Urothelium cell line (cell line): Measurements from ENCODE around the gene PAQR5.
"Not testable (repeated sequence)": the region's sequence is repeated elsewhere in the genome, so short reads cannot be mapped to it uniquely, and the experiment has no call there.

ENCODE experiments used
- DNase-seq: peaks from one replicate; pipeline ENCODE4 v3.0.0; 2011; ENCODE audit warnings: low spot score, mixed read lengths
- FAIRE-seq: peaks from 2 replicates; lab custom pipeline; 2011; peaks lifted over from hg19 to GRCh38; lab: Jason Lieb, UNC

PAQR5 gene

DNA sequence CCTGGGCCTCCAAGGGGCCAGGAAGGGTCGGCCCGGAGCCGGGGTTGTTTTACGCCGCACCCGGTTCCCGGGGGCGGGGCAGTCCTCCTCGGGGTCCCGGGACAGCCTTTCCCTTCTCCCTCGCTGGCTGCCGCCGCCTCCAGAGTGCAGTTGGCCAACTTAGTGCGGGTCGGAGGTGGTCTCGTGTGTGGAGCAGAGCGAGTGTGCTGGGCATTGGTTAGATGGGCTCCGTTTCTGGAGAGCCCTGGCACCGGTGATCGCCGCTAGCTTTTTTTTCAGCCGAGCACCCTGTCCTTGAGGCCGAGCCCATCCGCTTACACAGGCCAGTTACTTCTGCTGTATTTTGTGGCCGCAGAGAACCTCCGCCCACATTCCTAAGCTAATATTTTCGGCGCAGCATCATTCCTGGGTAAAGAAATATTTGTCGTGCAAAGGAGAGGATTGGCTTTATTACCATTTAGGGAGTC lies 116.0 kb downstream of the PAQR5 start:
- DNase-seq: peak; percentile 86
- FAIRE-seq: no peak

DNA sequence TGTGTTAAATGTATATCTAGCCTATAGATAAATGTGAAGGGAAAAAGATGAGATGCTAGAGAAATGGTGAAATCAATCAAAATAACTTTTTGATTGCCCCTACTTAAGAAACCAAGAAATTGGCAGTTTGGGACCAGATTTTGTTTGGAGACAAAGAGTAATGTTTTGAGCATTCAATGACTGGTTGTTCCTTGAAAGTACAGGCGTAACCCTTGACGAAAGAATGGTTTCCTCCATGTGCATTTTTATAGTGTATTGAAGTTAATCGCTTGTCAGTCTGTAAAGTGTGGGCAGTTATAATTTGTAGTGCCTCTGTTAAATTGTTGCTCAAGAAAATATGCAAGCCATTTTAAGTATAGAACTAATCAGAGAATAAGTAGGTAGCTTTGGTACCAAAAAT lies 116.7 kb downstream of the PAQR5 start:
- DNase-seq: no peak
- no peak for FAIRE-seq

DNA sequence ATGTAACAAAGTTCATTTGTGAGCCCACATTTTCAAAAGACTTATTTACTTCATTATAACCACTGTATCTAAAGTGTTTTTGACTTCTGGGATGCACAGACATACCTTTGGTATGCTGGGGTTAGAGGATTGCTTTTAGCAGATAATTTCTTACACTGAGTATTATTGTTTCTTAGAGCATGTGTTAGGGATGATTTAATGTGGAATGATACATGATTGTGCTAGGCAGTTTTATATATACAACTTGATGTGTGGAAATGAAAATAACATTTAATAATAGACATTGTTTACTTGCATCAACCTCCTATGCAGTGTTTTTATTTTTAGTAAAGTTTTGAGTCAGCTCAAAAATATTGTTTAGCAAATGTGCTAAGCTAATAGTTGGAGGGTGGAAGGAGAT lies 118.9 kb downstream of the PAQR5 start:
- no peak for FAIRE-seq
- DNase-seq: no peak

DNA sequence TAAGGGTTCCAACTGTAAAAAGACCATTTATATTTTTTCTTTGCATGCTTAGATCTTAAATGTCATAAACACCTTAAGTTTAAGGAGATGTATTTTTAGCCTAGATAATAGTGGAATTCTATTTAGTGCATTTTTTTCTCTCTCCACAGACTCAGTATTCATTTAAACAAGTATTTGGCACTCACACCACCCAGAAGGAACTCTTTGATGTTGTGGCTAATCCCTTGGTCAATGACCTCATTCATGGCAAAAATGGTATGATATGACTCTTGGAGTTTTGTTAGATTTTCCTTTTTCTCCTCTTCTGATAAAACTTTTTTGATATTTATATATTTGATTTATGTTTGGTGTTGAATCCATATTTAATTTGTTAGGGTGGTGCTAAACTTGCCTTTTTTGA lies 122.8 kb downstream of the PAQR5 start:
- no peak for DNase-seq
- FAIRE-seq: no peak

DNA sequence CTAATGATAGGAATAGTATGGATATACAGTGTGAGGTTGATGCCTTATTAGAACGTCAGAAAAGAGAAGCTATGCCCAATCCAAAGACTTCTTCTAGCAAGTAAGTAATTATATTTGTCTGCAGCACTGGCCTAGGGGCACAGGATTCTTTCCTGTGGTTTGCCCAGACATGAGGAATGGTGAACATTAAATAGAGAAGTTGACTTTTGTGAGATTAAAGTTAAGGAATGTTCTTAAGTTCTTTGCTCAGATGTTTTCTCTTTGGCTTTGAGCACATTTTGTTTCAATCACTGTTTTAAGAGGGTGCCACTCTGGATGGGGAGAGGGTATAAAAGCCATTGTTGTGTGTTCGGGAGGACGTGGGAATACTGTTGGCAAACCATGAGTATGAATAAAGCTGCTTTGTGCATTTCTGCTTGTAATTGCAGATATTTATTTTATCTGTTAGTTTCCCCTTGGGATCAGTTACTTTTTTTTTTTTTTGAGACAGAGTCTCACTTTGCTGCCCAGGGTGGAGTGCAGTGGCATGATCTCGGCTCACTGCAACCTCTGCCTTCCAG lies 123.7 kb downstream of the PAQR5 start:
- no peak for DNase-seq

DNA sequence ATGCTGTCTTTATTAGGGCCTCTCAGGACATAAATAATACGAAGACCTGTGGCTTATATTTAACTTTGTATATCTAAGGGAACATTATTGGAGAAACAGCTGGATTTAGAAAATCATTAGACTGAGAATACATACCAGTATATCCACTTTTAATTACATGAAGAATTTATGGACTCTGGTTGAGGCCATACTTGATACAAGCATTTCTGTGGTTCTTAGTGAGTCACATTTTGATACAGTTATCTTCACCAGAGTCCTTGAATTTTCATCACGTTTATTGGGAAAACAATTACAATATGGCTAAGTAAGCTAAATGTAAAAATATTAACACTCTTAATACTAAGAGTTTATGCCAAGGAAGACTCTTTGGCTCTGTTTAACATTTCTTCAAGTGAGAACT lies 125.3 kb downstream of the PAQR5 start:
- FAIRE-seq (no peak), DNase-seq (no peak)

More for the DNA sequence above, 123.7 kb downstream of the PAQR5 start:
- no peak for FAIRE-seq

DNA sequence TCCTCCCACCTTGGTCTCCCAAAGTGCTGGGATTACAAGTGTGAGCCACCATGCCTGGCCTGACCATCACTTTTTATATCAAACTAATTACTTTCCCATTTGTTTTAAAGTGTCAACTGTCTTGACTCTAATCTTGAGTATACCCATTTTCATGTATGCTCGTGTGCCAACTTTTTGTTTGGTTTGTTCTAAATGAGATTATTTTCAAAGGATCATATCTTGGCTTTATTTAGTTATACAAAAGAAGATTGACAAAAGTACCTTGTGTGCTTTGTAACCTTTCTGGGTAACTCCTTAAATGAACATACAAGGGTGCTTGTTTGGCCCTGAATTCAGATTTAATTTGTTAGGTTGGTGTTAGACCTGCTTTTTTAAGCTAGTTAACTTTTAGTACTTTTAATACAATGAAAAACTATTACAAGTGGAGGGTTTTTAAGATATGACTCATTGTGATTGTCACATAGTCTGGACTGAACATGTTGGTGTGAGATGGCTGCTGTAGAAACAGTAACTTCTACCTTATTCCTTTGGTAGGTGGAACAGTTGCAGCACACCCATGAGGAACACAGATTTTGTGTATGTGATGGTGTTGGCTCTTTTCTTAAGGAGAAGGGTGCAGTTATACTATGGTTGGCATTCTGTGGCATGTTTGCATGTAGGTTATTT lies 126.2 kb downstream of the PAQR5 start:
- no peak for DNase-seq

DNA sequence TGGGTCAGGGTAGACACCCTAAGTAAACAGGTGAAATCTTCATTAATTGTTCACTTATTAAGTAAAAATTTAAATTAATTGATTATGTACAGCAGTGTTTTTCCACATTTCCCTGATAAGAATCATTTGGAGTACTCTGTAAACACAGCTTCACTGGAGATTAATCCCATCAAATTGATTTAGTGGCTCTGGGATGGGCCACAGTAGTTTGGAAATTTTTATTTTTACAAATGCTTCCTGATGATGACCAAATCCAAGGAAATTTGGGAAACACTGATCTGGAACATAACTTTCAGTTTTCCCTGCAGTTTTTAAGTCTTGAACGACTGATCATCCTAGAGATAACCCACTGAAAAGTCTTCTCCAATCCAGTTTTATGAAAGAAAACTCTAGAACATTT lies 135.1 kb downstream of the PAQR5 start:
- FAIRE-seq (no peak), DNase-seq (no peak)

More for the DNA sequence above, 126.2 kb downstream of the PAQR5 start:
- FAIRE-seq: no peak

DNA sequence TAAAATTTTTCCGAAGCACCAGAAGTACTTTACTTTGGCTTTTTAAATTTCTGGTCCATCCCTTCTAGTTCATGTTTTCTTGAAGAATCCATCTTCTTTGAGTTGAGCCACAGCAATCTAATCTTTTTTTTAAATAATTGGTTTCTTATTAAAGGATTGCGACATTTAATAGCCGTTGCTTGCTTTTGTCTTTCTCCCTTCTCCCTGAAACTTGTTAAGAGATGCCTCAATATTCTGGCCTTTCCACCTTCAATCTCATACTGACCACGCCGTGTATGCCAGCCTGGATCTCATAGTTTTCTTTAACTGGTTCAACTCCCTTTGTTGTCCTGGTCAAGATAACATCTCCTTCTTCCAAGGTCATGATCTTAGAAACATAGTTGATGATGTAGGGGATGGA lies 135.5 kb downstream of the PAQR5 start:
- no peak for DNase-seq
- FAIRE-seq: no peak

DNA sequence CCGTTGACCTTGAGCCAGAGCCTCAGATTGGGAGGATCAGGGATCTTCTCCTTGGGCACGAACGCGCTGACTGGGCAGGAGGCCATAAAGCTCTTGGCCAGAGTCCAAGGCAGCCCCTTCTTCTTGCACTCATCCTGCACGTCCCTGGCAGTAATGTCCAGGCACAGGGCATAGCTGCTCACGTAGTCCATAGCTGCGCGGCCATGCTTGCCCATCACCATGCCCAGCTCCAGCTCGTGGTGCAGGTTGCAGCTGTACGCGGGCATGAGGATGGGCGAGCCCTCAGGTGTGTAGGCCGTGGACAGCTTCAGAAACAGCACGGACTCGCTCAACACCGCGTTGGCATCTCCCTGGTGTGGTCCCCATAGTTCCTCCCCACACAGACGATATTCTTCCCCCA lies 136.0 kb downstream of the PAQR5 start:
- no peak for FAIRE-seq
- no peak for DNase-seq

DNA sequence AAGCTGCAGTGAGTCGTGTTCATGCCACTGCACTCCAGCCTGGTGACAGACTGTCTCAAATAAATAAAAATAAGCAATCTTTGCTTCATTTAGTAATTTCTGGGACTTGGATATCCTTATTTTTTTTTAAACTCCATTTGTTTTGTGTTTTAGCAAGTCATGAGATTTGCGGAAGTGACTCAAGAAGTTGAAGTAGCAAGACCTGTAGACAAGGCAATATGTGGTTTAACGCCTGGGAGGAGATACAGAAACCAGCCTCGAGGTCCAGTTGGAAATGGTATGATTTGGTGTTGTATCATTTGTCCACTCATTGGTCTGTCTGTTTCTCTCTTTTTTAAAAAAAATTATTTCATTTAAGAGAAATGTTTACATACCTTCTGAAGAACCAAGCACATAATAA lies 137.3 kb downstream of the PAQR5 start:
- DNase-seq: no peak
- no peak for FAIRE-seq

DNA sequence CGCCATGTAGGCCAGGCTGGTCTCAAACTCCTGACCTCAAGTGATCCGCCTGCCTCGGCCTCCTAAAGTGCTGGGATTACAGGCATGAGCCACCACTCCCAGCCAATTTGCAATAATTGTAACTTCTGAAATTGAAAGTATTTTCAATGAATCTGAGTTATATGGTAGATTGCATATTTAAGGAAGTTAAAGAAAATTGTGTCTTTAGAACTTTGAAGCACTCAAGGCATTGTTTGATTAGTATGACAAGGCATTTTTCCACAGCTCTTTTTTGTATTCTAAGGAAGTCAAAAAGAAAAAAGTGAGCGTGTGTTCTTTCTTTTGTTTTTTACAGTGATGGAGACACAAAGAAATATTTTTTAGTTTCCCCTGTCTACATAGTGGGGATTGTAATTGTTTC lies 138.2 kb downstream of the PAQR5 start:
- FAIRE-seq: no peak
- no peak for DNase-seq

DNA sequence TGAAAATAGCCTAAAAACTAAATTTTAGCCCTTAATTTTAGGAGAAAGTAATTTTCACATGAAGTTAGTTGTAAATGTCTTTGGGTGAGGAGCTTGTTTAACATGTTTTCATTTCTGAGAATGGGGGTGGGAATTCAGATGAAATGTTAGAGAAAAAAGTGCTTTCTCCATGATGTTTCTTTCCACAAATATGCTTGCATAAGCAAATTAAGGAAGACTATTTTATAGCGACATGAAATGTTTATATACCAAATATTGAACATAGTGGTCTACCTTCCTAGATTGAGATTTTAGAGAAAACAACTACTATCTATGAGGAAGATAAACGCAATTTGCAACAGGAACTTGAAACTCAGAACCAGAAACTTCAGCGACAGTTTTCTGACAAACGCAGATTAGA lies 140.9 kb downstream of the PAQR5 start:
- no peak for DNase-seq
- no peak for FAIRE-seq

DNA sequence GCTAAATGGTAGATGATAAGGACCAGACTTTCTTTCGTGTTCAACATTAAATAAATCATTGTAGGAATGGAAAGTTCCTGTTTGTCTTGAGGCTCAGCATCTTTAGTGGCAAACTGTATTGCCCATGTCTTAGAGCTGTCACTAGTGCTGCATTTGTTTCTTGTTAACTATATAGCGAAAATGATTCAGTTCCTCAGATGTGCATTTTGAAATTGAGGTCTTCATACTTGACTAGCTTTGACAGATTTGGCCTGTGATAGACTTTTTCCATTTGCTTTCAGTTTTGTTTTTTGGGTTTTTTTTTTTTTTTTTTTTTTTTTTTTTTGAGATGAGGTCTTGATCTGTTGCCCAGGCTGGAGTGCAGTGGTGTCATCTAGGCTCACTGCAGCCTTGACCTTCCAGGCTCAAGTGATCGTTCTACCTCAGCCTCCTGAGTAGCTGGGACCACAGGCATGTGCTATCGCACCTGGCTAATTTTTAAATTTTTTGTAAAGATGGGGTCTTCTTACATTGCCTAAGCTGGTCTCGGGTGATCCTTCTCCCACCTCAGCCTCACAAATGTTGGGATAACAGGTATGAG lies 144.4 kb downstream of the PAQR5 start:
- no peak for DNase-seq
- no peak for FAIRE-seq

DNA sequence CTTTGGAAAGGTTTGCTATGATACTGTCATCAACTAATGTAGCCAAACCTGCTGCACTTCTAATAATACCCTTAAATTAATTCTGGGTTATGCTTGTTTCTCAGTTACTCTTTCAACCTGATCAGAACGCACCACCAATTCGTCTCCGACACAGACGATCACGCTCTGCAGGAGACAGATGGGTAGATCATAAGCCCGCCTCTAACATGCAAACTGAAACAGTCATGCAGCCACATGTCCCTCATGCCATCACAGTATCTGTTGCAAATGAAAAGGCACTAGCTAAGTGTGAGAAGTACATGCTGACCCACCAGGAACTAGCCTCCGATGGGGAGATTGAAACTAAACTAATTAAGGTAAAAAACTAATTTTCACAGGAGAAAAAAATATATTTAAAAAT lies 146.0 kb downstream of the PAQR5 start:
- DNase-seq (no peak), FAIRE-seq (no peak)

DNA sequence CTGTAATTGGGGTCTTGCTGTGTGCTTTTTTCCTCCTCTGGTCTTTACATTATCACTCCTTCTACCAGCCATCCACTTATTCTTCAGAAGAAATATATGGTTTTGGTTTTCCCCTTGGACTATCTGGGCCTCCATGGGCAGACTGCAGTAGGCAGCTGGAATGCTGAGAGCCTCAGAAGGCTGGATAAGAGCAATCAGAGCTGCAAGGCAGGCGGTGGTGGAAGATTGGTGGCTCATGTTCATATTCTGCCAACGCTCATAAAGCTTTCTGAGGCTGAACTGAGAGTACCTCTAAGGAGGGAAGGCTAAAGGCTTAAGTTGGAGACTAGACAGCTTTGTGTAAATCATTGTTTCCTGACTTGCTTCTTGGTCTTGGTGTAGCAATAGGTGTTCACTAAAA lies 148.2 kb downstream of the PAQR5 start:
- DNase-seq: no peak
- FAIRE-seq: no peak

DNA sequence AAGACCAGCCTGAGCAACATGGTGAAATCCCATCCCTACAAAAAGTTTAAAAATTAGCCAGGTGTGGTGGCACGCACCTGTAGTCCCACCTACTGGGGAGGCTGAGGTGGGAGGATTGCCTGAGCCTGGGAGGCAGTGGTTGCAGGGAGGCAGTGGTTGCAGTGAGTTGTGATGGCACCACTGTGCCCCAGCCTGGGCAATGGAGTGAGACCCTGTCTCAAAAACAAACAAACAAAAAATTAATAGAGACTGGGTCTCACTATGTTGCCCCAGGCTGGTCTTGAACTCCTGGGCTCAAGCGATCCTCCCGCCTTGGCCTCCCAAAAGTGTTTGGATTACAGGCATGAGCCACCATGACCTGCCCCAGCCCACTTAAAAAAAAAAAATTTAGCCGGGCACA lies 151.5 kb downstream of the PAQR5 start:
- FAIRE-seq: not testable (repeated sequence)

DNA sequence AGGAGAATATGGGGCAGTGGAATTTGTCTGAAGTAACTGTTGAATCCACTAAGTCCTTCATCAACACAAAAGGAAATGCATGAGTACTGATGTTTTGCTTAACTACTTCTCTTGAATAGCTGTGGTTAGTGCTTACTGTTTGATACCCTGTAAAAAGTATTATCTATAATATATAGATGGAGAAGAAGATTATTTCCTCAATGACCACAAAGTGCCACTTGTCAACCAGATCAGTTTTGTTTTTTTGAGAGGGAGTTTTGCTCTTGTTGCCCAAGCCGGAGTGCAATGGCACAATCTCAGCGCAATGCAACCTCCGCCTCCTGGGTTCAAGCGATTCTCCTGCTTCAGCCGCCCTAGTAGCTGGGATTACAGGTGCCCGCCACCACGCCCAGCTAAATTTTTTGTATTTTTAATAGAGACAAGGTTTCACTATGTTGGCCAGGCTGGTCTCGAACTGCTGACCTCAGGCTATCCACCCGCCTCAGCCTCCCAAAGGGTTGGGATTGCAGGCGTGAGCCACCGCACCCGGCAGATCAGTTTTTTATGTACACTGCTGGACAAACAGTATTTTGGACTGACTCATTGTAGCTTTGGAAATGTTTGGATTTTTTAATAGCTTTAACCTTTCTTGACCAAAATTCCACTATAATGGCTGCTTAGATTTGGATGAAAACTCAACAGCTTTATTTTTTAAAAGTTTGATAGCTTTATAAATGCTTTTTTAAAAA lies 152.4 kb downstream of the PAQR5 start:
- FAIRE-seq (no peak), DNase-seq (no peak)

More for the DNA sequence above, 151.5 kb downstream of the PAQR5 start:
- DNase-seq: not testable (repeated sequence)

DNA sequence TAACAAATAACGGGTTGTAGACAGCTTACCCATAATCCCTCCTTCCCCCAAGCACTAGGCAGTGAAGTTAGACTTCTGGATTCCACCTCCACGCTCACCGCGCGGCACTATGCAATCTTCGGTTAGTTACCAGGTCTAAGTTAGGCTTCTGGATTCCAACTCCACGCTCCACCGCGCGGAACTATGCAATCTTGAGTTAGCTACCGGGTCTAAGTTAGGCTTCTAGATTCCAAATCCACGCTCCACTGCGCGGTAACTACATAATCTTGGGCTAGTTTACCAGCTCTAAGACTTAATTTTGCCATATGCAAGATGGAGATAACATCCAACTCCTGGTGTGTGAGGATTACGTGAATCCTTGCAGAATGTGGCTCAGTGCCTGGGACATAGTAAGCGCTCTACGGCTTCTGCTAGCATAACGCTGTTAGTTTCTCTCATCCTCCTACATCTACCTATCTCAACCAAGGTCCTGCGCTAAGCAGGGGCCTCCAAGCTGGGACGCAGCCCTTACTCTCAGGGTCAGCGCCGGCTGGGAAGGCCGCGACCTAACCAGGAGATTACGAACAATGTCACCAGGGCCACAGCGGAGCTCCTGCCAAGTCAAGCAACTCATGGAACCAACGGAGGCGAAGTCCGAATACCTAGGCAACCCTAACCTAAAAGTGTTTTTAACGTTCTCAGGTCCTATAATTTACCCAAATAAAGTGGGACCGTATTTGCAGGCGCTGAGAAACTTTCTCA lies 153.4 kb downstream of the PAQR5 start:
- DNase-seq (no peak), FAIRE-seq (no peak)

DNA sequence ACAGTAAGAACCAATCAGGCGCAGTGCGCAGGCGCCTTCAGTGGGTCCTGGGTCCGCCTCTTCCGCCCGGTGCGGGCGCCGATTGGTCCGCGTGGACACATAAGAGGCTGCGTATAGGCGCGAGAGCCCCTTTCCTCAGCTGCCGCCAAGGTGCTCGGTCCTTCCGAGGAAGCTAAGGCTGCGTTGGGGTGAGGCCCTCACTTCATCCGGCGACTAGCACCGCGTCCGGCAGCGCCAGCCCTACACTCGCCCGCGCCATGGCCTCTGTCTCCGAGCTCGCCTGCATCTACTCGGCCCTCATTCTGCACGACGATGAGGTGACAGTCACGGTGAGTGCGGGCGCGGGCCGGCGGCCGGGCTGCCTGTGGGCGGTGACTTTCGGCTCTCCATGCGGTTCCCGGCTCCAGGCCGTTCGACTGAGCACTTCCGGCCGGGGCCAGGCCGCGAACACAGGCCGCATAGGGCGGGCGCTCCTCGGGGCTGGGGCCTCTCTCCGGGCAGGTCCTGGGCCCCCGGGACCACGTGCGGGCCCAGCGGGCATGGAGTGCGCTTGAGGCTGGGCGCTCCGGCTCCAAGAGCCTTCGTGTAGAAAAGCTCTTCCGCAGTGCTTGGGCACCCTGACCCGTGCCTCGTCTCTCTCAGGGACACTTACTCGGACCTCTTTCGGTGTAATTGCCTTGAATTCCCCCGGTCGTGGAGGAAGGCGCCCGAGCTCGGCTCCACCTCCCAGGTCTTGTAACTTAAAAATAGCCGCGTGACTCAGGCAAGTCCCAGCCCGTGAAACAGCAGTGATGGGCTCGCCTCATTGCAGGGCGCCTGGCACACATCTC lies 154.2 kb downstream of the PAQR5 start, which contains the start of gene RPLP1:
RPLP1 (plus strand) TSS at position 127 of the 830 bp plus-strand sequence; CDS start at position 258, 131 bp downstream.
- DNase-seq: peak; percentile 98
- FAIRE-seq: peak; percentile 44
